ENCODE results near the gene ALK. TPM values are rescaled to one million over a fixed set of nuclear protein-coding genes. Genes with fewer than 3 reads are reported as not detected.

The ALK gene
- total and polyA plus RNA-seq, 10 of the 15 experiments (the other 5 are each of a cell fraction or from before 2014, with no cell fraction given): 0.11 TPM; not detected in 9

- no peaks in the 10 kb centered on the region for H3K9me3 ChIP-seq (replicated peaks; ENCODE audit: control insufficient read depth, insufficient read depth, low read length)
- no peaks in the 10 kb centered on the region for H3K27me3 ChIP-seq (replicated peaks in 1 of 2; ENCODE audit: control insufficient read depth in 2 of 2, insufficient read depth in 2 of 2, low read length in 1 of 2)
- H2AFZ ChIP-seq (ENCODE audit: control insufficient read depth, low read depth, low read length): no peak overlapping the region
- no TSS peak for BruUV-seq (replicated peaks)
- H3K9ac ChIP-seq (ENCODE audit: control insufficient read depth, insufficient read depth, low read length): no peak overlapping the region
- FAIRE-seq: no peak
- RAD21 ChIA-PET (ENCODE audit: unreplicated experiment): no interaction called here
- no peaks in the 10 kb centered on the region for H3K36me3 ChIP-seq (ENCODE audit: control insufficient read depth in 2 of 2, insufficient read depth in 2 of 2, low read length in 1 of 2)
- in situ Hi-C loops (cut with MboI): no loop called here
- intact Hi-C loops (cut with micrococcal nuclease; ENCODE audit: unreplicated experiment): no loop called here
- no peaks in the 10 kb centered on the region for H4K20me1 ChIP-seq (ENCODE audit: control insufficient read depth, insufficient read depth)
- TF ChIP-seq BACH1 (IDR thresholded peaks at IDR 0.05; ENCODE audit: borderline replicate concordance) (no peak), BCL3 (IDR thresholded peaks at IDR 0.05; ENCODE audit: borderline replicate concordance, insufficient read depth, low read depth, low read length, poor library complexity, severe bottlenecking) (no peak), ESRRA (IDR thresholded peaks at IDR 0.05; ENCODE audit: low read length) (no peak), NBN (IDR thresholded peaks at IDR 0.05) (no peak), ZNF687 (IDR thresholded peaks at IDR 0.05) (no peak), NFYB (IDR thresholded peaks at IDR 0.05; ENCODE audit: insufficient read depth, low read depth, low read length) (no peak), RBBP5 (conservative IDR thresholded peaks at IDR 0.05) (no peak), NFXL1 (IDR thresholded peaks at IDR 0.05; ENCODE audit: borderline replicate concordance) (no peak)
- CTCF ChIA-PET: no interaction called here
- POLR2A ChIA-PET: no interaction called here
- SMC1A ChIA-PET (ENCODE audit: uncharacterized antibody, unreplicated experiment): no interaction called here
- WGBS (ENCODE audit: insufficient coverage, insufficient replicate concordance, low lambda C conversion rate, missing lambda C conversion rate): 46% methylated on average over 17 of the region's 17 CpGs
- H3K4me1 ChIP-seq (ENCODE audit: control insufficient read depth, insufficient read depth, low read length): no peaks in the 10 kb centered on the region
- no peak for DNase-seq (ENCODE audit: low read depth, low spot score)
- no peaks in the 10 kb centered on the region for H3K79me2 ChIP-seq (ENCODE audit: control insufficient read depth, insufficient read depth, low read length)
- H3K4me2 ChIP-seq (ENCODE audit: control insufficient read depth, insufficient read depth): no peak overlapping the region
- no peak for ATAC-seq
- no peak overlapping the region for H3K27ac ChIP-seq (ENCODE audit: control insufficient read depth, insufficient read depth)
- H3K4me3 ChIP-seq: no peak overlapping the region
Observed at GRCh38 chr2:29224693-29225551, 696.5 kb downstream of the ALK start.

Data from GM12878 (cell line).